NCI-H146 treated with DMSO at 0.1 percent for 48 hours (cell line): Measurements from ENCODE around the gene ENTPD3.

ENCODE experiments used
- DNase-seq: peaks from one replicate; lab custom pipeline; 2025; ENCODE audit not compliant: unreplicated experiment; lab: John Stamatoyannopoulos, UW

The ENTPD3 gene

DNA sequence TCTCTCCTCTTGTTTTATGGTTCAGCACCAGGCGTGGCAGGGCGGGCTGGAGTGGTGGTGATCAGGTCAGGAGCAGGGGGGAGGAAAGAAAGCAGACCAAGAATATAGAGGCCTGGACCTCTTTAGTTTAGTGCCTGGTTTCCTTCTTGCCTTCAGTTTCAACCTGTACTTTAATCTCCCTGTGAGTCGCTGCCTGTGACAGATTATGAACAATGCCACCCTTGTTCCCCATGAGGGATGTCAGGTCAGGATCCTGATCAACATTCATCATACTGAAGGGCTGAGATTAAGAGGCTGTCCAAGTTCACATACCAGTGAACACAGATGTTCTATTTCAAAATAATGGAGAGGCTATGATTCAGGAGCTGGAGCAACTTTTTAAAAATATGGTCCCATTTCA, 11.4 kb downstream of the ENTPD3 start:
- DNase-seq: no peak

DNA sequence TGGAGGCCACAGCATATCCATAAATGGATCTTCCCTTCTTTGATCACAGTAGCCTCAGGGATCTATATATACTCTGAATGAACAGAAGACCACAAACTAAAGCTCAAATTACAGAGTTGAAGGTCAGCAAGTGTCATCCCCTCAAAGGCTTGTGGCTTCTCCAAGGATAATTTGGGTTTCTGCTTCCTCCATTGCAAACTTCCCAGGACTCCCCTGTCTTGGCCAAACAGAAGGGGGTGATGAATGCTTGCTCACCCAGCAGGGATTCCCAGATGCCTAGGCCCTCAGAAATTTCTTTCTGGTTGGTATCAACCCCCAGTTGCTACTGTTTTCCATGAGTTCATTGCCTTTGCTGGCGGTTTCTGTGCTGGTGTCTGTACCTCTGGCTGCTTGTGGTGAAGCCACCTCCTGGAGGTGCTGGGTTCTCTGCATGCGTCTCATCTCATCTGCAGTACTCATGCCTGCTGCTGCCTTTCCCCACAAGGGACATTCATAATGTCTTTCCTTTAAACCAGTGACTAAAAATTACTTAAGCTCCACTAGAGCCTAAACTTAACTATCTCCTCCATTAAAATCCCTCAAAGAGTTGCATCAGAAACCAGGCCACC, 17.7 kb downstream of the ENTPD3 start:
- no peak for DNase-seq

DNA sequence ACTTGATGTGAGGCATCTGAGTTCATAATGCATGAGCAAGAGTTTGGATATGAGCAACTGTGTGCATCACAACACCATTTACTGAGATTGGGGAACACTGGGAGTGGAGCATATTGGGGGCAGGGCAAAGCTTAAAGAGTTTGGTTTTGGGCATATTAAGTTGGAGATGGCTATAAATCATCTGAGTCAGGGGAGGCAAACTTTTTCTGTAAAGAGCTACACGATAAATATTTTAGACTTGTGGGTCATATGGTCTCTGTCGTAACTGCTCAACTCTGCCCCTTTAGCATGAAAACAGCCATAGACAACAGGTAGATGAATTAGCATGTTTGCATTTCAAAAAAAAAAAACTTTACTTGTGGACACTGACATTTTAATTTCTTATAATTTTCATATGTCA, 20.0 kb downstream of the ENTPD3 start:
- no peak for DNase-seq

DNA sequence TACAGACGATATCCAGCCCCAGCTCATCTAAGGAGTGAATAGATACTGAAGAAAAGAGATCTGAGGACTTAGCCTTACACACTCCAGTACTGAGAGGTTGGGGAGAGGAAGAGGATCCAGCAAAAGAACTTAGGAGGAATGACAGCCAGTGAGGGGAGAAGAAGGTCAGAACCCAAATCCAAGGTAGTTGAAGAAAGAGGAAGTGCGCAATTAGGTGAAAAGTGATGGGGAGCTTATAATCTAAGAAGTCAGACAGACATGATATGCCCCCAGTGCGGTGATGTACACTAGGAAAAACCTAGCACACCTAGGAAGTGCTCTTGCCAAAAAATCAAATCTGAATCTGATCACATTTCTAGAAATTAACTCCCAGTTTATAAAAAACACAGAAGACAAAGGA, 20.6 kb downstream of the ENTPD3 start:
- DNase-seq: no peak

DNA sequence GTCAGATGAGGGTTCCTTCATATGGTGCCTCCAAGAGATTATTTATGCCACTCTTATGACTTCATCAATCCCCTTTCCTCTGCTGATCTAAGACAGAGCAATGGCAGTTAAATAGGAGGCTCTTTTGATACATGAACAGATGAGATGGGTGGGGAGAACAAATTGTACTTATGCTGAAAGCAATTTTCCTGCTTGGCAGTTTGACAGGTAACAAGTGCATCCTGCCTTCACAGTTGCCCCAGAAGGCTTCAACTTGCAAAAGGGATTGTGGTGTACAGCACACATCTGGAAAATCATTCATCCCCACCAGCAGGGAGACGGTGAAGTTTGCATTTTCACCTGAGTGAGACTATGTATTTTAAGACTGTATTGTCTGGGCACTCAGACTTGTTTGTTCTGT, 27.3 kb downstream of the ENTPD3 start:
- no peak for DNase-seq

DNA sequence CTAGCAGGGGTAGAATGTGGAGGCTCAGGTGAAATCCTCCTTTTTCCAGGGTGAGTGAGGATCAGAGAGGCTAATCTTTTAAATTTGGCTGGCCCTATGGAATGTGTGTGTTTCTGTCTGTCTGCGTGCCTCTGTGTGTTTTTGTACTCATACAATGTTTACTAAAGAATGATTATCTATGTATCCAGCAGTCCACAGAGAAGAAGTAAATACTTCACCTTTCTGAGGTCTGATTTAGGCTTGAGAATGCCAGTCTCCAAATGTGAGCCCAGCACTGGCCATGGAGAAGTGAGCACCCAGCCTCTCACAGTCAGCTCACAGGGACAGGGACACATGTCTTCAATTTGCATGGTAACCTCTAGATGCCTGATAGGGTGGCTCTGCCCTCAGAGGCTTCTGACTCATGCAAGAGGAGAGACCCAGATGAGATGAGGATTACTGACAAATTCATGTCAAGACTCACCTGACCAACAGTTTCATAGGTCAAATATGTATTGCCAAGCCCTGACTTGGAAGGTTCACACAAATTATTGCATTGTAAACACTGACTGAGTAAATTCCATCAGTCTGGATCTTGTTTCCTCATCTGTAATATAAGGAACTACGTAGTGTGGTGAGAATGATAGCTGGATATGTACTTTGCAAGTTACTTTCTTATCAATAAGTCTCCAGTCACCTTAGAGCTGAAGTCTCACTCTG, 31.0 kb downstream of the ENTPD3 start:
- DNase-seq: no peak

DNA sequence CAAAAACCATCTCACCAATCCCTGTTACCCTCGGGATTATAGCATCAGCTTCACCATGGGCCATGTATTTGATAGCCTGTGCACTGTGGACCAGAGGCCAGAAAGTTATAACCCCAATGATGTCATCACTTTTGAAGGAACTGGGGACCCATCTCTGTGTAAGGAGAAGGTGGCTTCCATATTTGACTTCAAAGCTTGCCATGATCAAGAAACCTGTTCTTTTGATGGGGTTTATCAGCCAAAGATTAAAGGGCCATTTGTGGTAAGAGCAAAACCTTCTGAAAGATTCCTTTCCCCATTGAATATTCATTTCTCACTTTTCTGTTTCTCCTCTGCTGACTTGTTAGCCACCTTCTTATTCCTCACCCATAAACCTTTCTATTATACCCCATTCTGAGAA, 35.9 kb downstream of the ENTPD3 start:
- no peak for DNase-seq

DNA sequence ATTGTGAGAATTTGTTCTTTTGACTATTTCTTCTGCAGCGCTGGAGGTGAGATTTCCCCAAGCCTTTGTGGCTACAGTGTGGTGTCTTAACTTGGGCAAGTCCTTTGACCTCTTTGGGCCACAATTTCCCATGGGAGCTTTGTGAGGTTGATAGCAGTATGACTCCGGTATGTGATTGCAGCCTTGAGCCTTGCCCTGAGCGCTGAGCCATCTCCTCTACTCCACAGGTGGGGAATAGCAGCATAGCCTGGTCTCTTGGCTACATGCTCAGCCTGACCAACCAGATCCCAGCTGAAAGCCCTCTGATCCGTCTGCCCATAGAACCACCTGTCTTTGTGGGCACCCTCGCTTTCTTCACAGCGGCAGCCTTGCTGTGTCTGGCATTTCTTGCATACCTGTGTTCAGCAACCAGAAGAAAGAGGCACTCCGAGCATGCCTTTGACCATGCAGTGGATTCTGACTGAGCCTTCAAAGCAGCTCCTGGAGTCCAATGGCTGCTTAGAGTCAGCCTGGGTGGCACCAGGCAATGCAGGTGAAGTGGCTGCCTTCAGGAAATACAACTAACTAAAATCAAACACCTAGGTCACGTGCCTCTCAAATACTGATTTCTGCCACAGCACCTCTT, 40.2 kb downstream of the ENTPD3 start:
- no peak for DNase-seq

DNA sequence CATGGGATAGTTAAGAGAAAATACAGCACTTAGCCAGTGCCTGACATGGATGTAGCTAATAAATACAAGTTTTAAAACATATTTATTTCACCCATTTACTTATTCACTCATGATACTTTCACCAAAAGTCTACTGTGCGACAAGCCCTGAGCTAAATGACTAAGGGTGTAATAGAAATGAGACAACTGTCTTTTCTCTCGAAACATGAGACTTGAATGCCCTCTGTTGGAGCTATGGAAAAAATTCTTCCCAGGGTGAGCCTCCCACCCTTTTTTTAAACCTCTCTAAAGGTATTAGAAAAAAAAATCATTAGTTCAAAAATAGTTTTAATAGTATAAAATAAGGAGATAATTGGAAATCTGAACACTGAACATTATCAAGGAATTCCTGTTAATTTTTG, 45.8 kb downstream of the ENTPD3 start:
- no peak for DNase-seq

DNA sequence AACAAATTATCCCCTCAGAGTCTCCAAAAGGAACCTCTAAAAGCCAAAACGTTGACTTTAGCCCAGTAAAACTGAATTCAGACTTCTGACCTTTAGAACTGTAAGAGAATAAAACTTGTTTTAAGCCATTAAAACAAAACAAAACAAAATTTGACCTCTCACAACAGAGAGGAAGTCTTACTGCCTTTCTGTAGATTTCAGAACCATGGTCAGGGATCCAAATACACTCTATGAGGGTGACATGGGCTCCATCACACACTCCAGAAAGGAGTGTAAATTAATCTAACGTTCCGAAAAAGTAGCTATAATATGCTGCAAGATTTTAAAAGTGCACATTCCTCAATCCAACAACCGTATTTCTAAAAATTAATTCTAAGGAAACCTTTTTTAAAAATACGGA, 50.9 kb downstream of the ENTPD3 start:
- DNase-seq: no peak

DNA sequence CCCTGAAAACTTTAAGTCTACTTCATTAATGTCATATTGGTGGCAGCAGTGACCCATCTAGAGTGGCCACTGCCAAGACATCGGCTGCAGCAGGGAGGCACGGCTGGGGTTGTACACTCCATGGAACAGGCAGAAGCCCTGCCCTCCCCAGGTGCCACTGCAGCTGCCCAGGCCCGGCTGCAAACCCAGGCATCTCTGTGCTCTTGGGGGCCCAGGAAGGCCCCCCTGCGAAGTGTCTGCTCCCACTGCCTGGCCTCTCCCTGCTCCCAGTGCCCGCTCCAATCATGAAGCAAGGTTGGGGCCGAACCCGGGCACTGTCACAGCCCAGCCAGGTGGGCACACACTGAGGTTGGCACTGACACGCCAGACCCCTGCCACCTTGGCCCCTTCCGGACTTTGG, 58.1 kb downstream of the ENTPD3 start:
- DNase-seq: no peak

DNA sequence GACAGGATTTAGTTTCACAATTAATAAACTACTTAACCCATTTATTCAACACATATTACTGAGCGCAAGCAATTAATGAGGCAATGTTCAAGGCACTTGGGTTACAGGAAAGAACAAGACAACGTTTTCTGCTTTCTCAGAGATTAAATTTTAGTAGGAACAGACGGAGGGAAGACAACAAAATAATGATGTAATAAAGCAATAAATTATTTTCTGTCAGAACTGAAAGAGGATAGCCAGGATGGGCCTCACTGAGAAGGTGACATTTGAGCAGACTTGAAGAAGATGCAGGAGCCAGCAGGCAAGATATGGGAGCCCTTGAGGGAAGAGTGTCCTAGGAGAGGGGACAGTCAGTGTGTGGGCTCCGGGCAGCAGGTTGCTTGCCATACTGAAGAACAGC, 58.9 kb downstream of the ENTPD3 start:
- no peak for DNase-seq

DNA sequence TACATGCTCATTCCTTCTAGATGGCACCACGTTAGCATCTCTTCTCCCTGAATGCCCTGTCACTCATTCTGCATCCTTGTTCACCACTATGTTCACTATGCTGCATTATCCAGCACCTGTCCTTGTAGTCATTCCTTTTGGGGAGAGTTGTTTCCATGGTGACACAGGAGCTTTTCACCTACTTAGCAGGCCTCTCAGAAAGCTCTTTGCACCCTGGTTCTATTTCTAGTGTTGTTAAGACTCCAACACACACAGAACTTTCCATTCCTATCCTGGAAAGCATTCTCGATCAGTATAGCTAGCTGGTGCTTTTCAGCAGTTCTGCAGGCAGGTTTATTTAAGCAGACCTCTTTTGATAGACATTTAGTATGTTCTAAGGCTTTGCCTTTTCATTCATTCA, 63.5 kb downstream of the ENTPD3 start:
- DNase-seq: no peak

DNA sequence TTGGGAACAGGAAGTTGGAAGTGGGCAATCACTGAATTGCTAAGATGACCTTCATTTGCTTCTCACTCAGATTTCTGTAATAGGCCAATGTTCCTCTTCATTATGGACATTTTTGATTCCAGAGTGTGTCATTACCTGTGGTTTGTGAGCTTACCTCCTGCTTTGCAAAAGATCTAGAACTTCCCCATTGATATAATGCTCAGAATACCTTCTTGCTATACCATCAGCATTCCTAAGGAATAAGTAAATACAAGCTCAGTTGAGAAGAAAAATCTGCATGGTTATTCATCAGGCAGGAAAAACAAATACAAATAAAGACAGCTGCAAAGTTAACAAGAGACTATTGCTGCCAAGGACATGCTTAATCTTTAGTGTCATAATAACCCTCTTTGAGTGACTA, 64.6 kb downstream of the ENTPD3 start:
- DNase-seq: no peak

DNA sequence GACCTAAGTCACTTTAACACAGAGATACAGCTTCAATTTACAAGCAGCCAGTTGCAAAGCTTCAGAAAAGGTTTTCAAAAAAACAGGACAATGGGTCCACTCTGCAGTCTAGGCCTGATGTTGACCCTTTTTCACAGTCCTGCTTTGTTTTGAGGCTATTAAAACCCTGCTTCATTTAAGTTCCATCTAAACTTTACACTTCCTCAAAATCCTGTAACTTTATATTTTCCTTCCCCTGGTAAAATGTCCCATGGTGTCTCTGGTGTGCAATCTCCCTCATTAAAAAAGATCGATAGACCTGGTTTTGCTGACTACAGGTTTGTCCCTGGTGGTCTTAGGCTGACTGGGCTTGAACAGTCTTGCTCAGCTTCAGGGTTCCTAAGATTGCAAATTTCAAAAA, 65.1 kb downstream of the ENTPD3 start:
- DNase-seq: no peak

DNA sequence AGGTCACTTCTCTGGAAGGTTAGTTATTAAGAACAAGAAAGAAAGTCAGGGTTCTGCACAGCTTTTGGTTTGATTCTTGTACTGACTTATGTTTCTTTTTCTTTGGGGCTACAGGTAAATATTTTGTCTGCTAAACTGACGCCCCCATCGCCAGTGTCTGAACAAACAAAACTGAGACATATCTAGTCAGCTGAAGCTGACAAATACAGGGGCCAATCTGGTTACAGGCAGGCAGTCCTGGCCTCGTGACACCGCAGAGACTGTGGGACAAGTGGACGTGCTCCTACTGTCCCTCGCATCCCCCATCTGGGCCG, 65.5 kb downstream of the ENTPD3 start:
- no peak for DNase-seq

DNA sequence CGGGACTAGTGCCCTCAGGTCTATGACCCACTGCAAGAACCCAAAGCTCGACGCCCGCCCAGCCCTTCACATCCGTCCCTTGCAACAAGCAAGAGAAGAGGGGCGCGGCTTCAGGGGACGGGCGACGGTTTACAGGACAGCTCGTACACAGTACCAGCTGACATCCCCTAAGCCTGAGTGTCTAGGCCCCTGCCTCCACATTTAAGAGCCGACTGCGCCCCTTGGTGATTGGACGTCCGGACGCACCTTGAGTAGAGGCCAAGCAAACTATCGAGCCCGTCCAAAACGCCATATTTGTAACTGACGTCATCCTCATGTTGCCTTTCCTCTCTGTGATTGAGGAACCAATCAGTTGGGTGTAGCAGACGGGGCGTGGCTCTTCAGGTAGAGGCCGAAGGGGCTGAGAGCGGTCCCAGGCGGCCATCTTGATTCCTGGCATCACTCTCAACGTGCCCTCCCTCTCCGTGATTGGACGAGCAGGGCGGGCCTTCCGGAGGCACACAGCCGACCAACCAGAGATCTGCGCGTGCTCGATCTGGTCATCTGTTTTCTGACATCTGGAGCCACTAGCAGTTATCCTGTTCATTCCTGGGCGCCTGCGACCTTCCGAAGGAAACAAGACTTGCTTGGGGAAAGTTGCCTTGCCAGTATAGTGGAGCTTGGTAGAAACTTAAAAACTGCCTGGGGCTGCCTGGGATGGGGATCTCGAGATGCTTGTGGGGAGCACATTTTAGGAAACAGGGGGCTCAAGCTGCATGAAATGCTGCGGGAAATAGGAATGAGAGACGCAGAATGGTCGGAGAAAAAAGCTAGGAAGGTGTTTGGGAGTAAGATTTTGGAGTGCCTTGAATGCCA, 66.1 kb downstream of the ENTPD3 start:
- DNase-seq: peak; percentile 92

DNA sequence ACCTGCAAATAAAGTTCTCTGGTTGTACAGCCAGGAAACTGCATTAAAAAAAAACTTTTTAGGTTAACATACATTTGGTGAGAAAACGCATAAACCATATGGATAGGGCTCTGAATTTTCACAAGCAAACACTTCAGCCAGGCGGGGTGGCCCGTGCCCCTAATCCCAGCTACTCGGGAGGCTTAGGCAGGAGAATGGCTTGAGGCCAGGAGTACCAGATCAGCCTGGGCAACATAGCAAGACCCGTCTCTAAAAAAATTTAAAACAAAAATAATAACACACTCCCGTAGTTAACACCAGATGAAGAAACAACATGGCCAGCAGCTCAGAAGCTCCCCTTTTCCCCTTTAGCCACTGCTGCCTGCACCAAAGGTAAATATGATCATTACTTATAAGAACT, 66.9 kb downstream of the ENTPD3 start:
- no peak for DNase-seq

DNA sequence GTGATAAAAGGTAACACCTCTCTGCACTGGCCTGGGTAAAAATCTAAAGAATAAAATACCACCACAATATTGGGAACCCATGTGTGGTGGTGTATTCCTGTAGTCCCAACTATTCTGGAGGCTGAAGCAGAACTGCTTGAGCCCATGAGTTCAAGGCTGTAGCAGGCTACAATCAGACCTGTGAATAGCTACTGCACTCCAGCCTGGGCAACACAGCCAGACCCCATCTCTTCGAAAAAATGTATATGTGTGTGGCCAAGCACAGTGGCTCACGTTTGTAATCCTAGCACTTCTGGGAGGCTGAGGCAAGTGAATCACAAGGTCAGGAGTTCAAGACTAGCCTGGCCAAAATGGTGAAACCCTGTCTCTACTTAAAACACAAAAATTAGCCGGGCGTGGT, 68.3 kb downstream of the ENTPD3 start:
- DNase-seq: no peak

DNA sequence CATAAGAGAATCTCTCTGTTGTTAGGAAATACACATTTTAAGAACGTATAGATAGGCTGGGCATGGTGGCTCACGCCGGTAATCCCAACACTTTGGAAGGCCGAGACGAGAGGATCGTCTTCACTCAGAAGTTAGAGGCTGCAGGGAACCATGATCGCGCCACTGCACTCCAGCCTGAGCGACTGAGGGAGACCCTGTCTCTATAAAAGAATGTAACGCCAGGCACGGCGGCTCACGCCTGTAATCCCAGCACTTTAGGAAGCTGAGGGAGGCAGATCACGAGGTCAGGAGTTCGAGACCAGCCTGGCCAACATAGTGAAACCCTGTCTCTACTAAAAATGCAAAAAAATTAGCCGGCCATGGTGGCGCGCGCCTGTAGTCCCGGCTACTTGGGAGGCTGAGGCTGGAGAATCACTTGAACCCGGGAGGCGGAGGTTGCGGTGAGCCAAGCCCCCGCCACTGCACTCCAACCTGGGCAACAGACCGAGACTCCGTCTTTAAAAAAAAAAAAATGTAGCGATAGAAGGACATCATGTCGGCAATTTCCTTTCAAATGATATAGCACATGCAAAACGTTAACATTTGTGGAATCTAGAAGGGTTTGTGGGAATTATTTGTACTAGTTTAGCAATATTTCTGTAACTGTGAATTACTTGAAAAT, 69.4 kb downstream of the ENTPD3 start:
- no peak for DNase-seq
